Measurements from ENCODE around the gene XIRP2.

Gene XIRP2

GRCh38 chr2:166888180-166888579, at the start of gene XIRP2:
TSS of gene XIRP2 (plus strand) at chr2:166888480. CDS start at chr2:166903483, 15,003 bp downstream.
- in situ Hi-C loops (cut with MboI; ENCODE audit: low sequenced_read_pairs): no loop called here

- in situ Hi-C loops (cut with MboI; ENCODE audit: low sequenced_read_pairs): no loop called here
Observed at GRCh38 chr2:166841152-166841551, 47.1 kb upstream of the XIRP2 start.

GRCh38 chr2:166841679-166842078, 46.6 kb upstream of the XIRP2 start:
- in situ Hi-C loops (cut with MboI; ENCODE audit: low sequenced_read_pairs): no loop called here

- in situ Hi-C loops (cut with MboI; ENCODE audit: low sequenced_read_pairs): no loop called here
Observed at GRCh38 chr2:166844111-166844510, 44.2 kb upstream of the XIRP2 start.

GRCh38 chr2:166862468-166863132, 25.7 kb upstream of the XIRP2 start:
- in situ Hi-C loops (cut with MboI; ENCODE audit: low sequenced_read_pairs): no loop called here

- in situ Hi-C loops (cut with MboI; ENCODE audit: low sequenced_read_pairs): no loop called here
Observed at GRCh38 chr2:166867874-166868514, 20.3 kb upstream of the XIRP2 start.

GRCh38 chr2:166870346-166870745, 17.9 kb upstream of the XIRP2 start:
- in situ Hi-C loops (cut with MboI; ENCODE audit: low sequenced_read_pairs): no loop called here

GRCh38 chr2:166881177-166881576, 7.1 kb upstream of the XIRP2 start:
- in situ Hi-C loops (cut with MboI; ENCODE audit: low sequenced_read_pairs): no loop called here

- in situ Hi-C loops (cut with MboI; ENCODE audit: low sequenced_read_pairs): no loop called here
Observed at GRCh38 chr2:166882851-166883250, 5.4 kb upstream of the XIRP2 start.

GRCh38 chr2:166891727-166892126, 3.4 kb downstream of the XIRP2 start:
- in situ Hi-C loops (cut with MboI; ENCODE audit: low sequenced_read_pairs): no loop called here

- in situ Hi-C loops (cut with MboI; ENCODE audit: low sequenced_read_pairs): no loop called here
Observed at GRCh38 chr2:166892397-166892796, 4.1 kb downstream of the XIRP2 start.

GRCh38 chr2:166895243-166895642, 7.0 kb downstream of the XIRP2 start:
- in situ Hi-C loops (cut with MboI; ENCODE audit: low sequenced_read_pairs): no loop called here

GRCh38 chr2:166897666-166898065, 9.4 kb downstream of the XIRP2 start:
- in situ Hi-C loops (cut with MboI; ENCODE audit: low sequenced_read_pairs): no loop called here

GRCh38 chr2:166899676-166900075, 11.4 kb downstream of the XIRP2 start:
- in situ Hi-C loops (cut with MboI; ENCODE audit: low sequenced_read_pairs): no loop called here

GRCh38 chr2:166900700-166901099, 12.4 kb downstream of the XIRP2 start:
- in situ Hi-C loops (cut with MboI; ENCODE audit: low sequenced_read_pairs): no loop called here

- in situ Hi-C loops (cut with MboI; ENCODE audit: low sequenced_read_pairs): no loop called here
Observed at GRCh38 chr2:166901336-166901735, 13.1 kb downstream of the XIRP2 start.

GRCh38 chr2:166916987-166917386, 28.7 kb downstream of the XIRP2 start:
- in situ Hi-C loops (cut with MboI; ENCODE audit: low sequenced_read_pairs): no loop called here

- in situ Hi-C loops (cut with MboI; ENCODE audit: low sequenced_read_pairs): no loop called here
Observed at GRCh38 chr2:166917415-166917814, 29.1 kb downstream of the XIRP2 start.

- in situ Hi-C loops (cut with MboI; ENCODE audit: low sequenced_read_pairs): no loop called here
Observed at GRCh38 chr2:166921261-166921896, 33.1 kb downstream of the XIRP2 start.

- in situ Hi-C loops (cut with MboI; ENCODE audit: low sequenced_read_pairs): no loop called here
Observed at GRCh38 chr2:166924967-166925366, 36.7 kb downstream of the XIRP2 start.

GRCh38 chr2:166926657-166927056, 38.4 kb downstream of the XIRP2 start:
- in situ Hi-C loops (cut with MboI; ENCODE audit: low sequenced_read_pairs): no loop called here

- in situ Hi-C loops (cut with MboI; ENCODE audit: low sequenced_read_pairs): no loop called here
Observed at GRCh38 chr2:166932032-166932431, 43.8 kb downstream of the XIRP2 start.

Data from hTERT RPE-1 (cell line).